HG03521 (cell line): ENCODE measurements around the gene GUSB.
A peak's percentile ranks its signal among the peaks of the same experiment; 100 is the strongest.
"Not testable (repeated sequence)": the region's sequence is repeated elsewhere in the genome, so short reads cannot be mapped to it uniquely, and the experiment has no call there.

ENCODE experiments used
- ATAC-seq: cut with Tn5 transposase; IDR thresholded peaks from one replicate; pipeline ENCODE4 v1.9.1; 2021; ENCODE audit warnings: mild to moderate bottlenecking, moderate library complexity; ENCODE audit not compliant: unreplicated experiment

Gene GUSB

DNA sequence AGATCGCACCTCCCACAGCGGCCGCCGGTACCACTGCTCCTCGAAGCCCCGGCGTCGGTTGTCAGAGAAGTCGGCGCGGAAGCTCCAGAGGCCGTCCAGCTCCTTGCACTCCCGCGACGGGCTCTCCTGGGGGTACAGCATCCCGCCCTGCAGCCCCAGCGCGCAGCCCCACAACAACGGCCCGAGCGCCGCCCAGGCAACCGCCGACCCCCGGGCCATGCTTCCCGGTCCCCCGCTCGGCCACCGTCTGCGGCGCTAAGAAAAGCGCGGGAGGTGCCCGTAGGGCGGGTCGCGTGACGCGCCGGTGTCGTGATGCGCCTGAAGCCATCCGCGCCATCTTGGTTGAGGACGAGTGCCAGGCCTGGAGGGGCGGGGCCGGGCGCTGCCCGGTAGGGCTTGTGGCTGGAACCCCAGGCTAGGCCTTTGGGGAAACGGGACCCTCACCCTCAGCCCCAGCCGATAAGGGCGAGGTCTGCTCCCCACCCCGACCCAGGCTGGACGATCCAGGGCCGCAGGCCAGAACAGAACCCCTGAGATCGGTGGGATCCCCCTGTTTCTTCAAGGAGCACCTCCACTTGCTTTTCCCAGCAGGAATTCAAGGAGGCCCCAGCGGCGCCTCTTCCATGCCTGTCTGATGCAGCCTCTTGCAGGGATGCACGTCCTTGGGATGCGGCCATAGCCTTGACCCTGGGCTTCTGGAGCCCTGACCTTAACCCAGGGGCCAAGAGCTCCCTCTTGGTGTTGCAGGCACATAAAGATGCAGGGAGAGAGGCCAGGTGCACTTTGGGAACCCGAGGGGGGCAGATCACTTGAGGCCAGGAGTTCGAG is at the start of gene GUSB:
Gene GUSB, minus strand, starts transcription at position 249 of the 828 bp plus-strand sequence. Its CDS starts 30 bp downstream, at position 219.
- peak; percentile 74 for ATAC-seq

DNA sequence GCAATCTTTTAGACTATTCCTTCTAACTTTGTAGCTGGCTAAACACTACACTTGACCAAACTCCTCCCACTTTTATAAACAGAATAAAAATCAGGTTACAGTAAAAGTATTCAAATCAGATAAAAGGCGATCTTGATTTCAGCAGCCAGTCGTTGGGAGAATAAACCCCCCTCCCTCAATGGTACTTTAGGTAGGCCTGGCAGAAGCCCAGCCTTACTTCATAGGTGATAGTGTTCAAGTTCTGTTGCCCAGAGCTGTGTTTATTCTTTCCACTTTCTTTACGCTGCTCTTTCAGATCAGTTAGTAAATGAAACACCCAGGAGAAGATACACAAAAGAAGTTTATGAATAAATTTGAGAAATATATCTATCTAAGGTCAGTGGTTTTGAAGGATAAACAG is 46.3 kb upstream of the GUSB start:
- not testable (repeated sequence) for ATAC-seq

DNA sequence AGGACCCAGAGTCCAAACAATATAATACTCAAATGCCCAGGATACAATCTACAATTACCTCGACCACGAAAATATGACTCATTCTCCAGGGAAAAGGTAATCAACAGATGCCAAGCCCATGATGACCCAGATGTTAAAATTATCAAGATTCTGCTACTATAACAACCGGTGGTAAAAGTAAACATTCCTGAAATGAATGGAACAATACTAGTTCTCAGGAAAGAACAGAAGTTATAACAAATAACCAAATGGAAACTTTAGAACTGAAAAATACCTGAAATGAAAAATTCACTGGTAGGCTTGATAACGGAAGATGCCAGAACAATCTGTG is 34.1 kb upstream of the GUSB start:
- ATAC-seq = no peak

GRCh38 chr7:66015440-66016130 is 33.6 kb upstream of the GUSB start:
- no peak for ATAC-seq

DNA sequence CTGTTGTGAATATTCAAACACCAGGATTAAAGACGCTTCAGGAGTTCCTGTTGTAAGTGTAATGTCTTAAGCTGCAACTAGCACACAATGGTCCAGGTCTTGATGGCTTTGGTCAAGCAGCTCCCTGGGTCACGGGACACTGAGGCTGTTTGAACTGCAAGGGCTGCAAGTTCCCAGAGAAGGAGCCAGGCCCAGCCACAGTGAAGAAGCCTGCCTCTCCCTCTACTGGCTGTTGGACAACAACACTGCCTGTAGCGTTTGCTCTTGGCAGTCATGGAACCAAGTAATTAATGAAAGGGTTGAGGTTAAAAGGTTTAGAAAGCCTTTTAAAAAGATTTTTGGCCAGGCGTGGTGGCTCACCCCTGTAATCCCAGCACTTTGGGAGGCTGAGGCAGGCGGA is 31.9 kb upstream of the GUSB start:
- no peak for ATAC-seq

DNA sequence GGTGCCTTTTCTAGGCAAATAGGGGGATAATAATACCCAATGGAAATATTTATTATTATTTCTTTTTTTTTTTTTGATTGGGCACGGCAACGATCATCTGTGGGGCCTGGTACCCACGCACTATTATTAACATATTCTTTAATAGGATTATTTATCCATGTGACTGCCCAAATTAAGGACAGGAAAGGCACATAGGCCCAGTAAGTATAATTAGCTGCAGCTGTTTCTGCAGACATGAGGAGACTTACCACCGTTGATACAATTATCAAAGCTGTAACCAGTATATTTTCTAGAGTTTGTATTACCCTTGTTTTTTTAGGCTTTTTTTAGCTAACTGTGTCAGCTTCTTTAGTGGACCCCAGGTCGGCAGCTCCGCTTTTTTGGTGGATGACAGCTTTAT is 25.2 kb upstream of the GUSB start:
- ATAC-seq = no peak

DNA sequence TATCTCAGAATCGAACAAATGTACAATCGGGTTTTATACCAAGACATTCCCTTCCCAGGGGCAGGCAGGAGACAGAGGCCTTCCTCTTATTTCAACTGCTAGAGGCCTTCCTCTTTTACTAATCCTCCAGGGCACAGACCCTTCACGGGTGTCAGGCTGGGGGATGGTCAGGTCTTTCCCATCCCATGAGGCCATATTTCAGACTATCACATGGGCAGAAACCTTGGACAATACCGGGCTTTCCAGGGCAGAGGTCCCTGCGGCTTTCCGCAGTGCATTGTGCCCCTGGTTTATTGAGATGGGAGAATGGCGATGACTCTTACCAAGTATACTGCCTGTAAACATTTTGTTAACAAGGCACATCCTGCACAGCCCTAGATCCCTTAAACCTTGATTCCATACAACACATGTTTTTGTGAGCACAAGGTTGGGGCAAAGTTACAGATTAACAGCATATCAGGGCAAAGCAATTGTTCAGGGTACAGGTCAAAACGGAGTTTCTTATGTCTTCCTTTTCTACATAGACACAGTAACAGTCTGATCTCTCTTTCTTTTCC is 23.2 kb upstream of the GUSB start:
- not testable (repeated sequence) for ATAC-seq

DNA sequence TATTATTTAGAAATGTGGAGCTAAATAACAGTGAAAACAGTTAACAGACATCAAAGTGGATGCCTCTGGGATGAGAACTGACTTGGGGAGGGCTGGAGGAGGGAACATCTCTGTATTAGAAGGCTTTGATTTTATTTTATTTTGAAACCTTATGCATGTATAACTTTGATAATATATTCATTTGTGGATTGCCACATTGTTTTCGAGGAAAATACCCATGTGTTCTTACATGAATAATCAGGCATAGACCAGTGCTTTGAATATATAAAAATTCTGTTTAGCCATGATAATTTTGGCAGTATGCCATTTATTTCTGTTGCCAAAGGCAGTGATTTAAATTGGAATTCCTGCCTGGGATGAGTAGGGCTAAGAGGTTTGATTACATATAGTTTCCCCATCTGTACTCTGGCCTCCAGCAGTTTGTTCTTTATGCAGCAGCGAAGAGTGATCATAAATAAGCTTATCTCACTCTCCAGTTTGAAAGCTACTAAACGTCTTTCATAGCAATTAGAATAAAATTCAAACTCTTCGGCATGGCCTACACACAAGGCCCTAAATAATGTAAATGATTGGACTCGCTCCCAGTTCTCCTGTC is 18.9 kb upstream of the GUSB start:
- ATAC-seq = not testable (repeated sequence)

- not testable (repeated sequence) for ATAC-seq
These were observed 13.0 kb upstream of the GUSB start for GRCh38 chr7:65994984-65995383.

GRCh38 chr7:65992526-65992925 is 10.5 kb upstream of the GUSB start:
- ATAC-seq = no peak

- ATAC-seq = not testable (repeated sequence)
These were observed 9.8 kb upstream of the GUSB start for GRCh38 chr7:65991829-65992228.

DNA sequence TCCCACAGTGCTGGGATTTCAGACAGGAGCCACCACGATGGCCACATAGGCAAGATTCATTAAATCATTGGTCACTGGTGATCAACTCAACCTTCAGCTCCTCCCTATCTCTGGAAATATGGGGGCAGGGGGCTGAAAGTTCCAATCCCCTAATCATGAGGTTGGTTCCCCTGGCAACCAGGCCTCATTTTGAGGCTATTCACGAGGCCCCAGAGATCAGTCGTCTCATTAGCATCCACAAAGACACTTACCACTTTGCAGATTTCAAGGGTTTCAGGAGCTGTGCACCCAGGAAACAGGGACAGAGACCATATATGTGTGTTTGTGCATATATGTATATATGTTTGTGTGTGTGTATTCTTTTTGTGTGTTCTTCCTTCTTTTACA is 7.7 kb upstream of the GUSB start:
- ATAC-seq = no peak

DNA sequence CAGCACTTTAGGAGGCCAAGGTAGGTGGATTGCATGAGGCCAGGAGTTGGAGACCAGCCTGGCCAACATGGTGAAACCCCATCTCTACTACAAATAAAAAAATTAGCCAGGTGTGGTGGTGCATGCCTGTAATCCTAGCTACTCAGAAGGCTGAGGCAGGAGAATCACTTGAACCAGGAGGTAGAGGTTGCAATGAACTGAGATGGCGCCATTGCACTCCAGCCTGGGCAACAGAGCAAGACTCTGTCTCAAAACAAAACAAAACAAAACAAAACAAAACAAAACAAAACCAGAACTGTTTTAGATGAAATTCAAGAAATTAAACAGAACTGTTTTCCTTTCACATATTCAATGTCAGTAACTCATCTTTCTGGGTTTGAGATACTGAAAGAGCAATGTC is 6.5 kb upstream of the GUSB start:
- not testable (repeated sequence) for ATAC-seq

- no peak for ATAC-seq
These were observed 6.1 kb upstream of the GUSB start for GRCh38 chr7:65988084-65988483.

DNA sequence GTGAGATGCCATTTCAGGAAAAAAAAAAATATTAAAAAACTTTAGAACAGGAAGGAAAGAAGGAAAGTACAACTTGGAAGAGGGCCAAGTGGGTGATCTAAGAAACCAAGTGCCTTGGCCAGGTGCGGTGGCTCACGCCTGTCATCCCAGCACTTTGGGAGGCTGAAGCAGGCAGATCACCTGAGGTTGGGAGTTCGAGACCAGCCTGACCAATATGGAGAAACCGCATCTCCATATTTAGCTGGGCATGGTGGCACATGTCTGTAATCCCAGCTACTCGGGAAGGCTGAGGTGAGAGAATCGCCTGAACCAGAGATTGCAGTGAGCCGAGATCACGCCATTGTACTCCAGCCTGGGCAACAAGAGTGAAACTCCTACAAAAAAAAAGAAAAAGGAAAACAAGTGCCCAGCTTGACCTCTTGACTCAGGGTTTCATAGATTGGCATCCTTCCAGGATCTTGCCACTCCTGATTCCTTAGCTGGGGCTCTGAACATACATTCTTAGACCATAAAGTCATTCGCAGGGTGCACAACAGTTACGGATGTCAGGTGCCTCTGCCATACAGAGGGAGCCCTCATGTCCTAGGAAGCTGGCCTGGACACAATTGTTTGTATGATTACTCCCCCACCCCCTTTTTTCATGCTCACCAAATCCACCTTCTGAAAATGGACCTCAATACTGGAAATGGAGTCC is 2.1 kb upstream of the GUSB start:
- ATAC-seq = no peak

GRCh38 chr7:65980478-65981250 is 1.3 kb downstream of the GUSB start:
- peak; percentile 61 for ATAC-seq

- no peak for ATAC-seq
These were observed 2.2 kb downstream of the GUSB start for GRCh38 chr7:65979583-65980477.

GRCh38 chr7:65978891-65979582 is 3.0 kb downstream of the GUSB start:
- no peak for ATAC-seq
